Endothelial cell (in vitro differentiated cells): ENCODE data around the gene TLX1. TPM values are rescaled to one million over a fixed set of nuclear protein-coding genes. Genes with fewer than 3 reads are reported as not detected.

Experiments
- DNase-seq: peaks from one replicate; pipeline ENCODE4 v3.0.0; 2021; ENCODE audit warnings: low spot score
- H3K27ac Mint-ChIP-seq: one replicate; pipeline ENCODE4 v1.8.0; 2021; ENCODE audit warnings: mixed read lengths, inconsistent platforms; ENCODE audit not compliant: unreplicated experiment
- H3K27me3 Mint-ChIP-seq: one replicate; pipeline ENCODE4 v1.8.0; 2021; ENCODE audit warnings: mild to moderate bottlenecking, moderate library complexity, mixed read lengths, inconsistent platforms; ENCODE audit not compliant: unreplicated experiment
- H3K36me3 Mint-ChIP-seq: one replicate; pipeline ENCODE4 v1.8.0; 2021; ENCODE audit warnings: mild to moderate bottlenecking, low read depth, mixed read lengths, inconsistent platforms; ENCODE audit not compliant: unreplicated experiment
- H3K4me1 Mint-ChIP-seq: one replicate; pipeline ENCODE4 v1.8.0; 2021; ENCODE audit warnings: mild to moderate bottlenecking, mixed read lengths, inconsistent platforms; ENCODE audit not compliant: unreplicated experiment
- H3K4me3 Mint-ChIP-seq: one replicate; pipeline ENCODE4 v1.8.0; 2021; ENCODE audit warnings: mild to moderate bottlenecking, mixed read lengths, inconsistent platforms; ENCODE audit not compliant: unreplicated experiment
- H3K9me3 Mint-ChIP-seq: one replicate; pipeline ENCODE4 v1.8.0; 2021; ENCODE audit warnings: mixed read lengths, inconsistent platforms; ENCODE audit not compliant: unreplicated experiment
- CTCF ChIP-seq: fragments of 200-600 bp; sonication (generic); IDR thresholded peaks from one replicate; pipeline ENCODE4 v1.5.0; 2021; ENCODE audit warnings: antibody characterized with exemption; ENCODE audit not compliant: unreplicated experiment
- total RNA-seq: library from RNA; stranded (reverse); fragmentation: NEBNext Ultra II Directional; extraction: Animal tissue kit (Norgen Biotek cat#: 25700); gene quantifications from one replicate; pipeline ENCODE4 v1.2.1, GENCODE V29; 2021; ENCODE audit not compliant: unreplicated experiment

The TLX1 gene
- total RNA-seq, 1 donor from 2014 or later: 31.0 TPM

- peaks cover 11% of the 10 kb centered on the region for H3K27me3 Mint-ChIP-seq
- no peak for TF ChIP-seq CTCF
- peaks cover 24% of the 10 kb centered on the region for H3K4me1 Mint-ChIP-seq
These were observed 12.2 kb downstream of the TLX1 start for GRCh38 chr10:101143345-101143630.

DNA sequence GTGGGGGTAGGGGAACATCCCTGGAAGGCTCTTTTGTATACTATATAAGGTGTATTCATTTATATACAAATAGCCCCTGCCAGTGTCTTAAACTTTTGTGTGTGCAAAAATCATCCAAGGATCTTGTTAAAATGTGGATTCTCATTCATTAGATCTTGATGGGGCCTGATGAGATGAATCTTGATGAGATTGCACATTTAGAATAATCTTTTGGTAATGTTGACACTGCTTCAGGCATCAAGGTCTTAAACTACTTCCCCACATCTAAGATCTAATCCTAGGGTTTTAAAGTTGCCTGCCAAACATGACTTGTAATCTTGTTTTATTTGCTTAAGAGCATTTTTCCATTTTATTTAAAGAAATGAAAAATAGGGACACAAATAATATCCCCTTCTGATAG lies 13.0 kb downstream of the TLX1 start:
- DNase-seq: no peak
- no peak overlapping the region for H3K4me3 Mint-ChIP-seq
- TF ChIP-seq CTCF: no peak
- peaks cover 18% of the 10 kb centered on the region for H3K4me1 Mint-ChIP-seq
- H3K27ac Mint-ChIP-seq: no peak overlapping the region
- peaks cover 14% of the 10 kb centered on the region for H3K27me3 Mint-ChIP-seq
- no peaks in the 10 kb centered on the region for H3K9me3 Mint-ChIP-seq
- H3K36me3 Mint-ChIP-seq: no peaks in the 10 kb centered on the region

More at GRCh38 chr10:101143345-101143630, 12.2 kb downstream of the TLX1 start:
- H3K9me3 Mint-ChIP-seq: no peaks in the 10 kb centered on the region
- no peak overlapping the region for H3K4me3 Mint-ChIP-seq
- H3K36me3 Mint-ChIP-seq: peaks cover 3% of the 10 kb centered on the region
- no peak for DNase-seq
- no peak overlapping the region for H3K27ac Mint-ChIP-seq

DNA sequence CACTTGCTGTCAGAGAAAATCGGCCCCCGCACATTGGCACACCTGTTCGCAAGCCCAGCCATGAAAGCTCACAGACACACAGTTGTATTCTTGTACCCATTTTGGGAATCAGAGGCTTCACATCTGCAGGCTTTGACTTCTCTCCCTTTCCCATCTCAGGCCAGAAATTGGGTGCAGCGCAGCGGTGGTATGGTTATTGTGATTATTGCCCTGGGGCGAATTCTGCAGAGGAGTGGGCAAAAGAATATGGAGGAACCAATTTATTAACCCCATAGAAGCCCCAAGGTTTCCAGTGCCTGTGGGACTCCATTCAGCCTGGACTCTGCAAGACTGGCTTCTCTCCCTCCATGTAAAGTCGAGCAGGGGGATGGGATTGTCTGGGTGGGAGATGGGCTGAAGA lies 14.0 kb downstream of the TLX1 start:
- H3K4me1 Mint-ChIP-seq: peaks cover 9% of the 10 kb centered on the region
- peaks cover 16% of the 10 kb centered on the region for H3K27me3 Mint-ChIP-seq
- TF ChIP-seq CTCF: no peak
- H3K27ac Mint-ChIP-seq: no peak overlapping the region
- no peak for DNase-seq
- no peaks in the 10 kb centered on the region for H3K9me3 Mint-ChIP-seq
- H3K4me3 Mint-ChIP-seq: no peak overlapping the region
- no peaks in the 10 kb centered on the region for H3K36me3 Mint-ChIP-seq

DNA sequence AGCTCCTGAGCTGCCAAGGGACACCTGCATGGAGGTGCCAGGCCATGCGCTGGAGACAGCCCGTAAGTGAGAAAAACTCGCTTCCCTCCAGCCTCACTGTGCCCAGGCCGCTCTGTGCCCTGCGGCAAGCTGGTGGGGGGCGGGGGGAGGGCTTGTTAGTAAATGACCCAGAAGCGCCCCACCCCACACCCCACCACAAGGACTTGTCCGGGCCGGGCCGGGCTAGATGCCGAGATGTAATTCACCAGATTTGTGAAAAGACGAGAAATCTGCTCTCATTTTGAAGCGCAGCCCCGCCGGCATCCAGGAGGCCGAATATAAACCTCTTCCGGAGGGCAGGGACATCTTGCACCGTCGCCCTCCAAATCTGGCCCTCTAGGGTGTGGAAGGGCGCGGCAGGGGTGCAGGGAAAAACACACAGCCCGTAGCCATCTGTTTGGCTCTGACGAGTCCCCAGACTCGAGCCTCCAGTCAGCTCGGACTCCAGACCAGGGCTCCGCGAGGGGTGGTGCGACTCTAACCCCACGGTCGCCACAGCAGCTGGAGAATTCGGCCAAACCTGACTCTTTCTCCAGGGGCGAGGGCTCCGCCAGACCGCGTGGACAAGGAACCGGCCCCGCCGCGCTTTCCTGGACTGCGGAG lies 14.8 kb downstream of the TLX1 start:
- H3K36me3 Mint-ChIP-seq: no peaks in the 10 kb centered on the region

More for the DNA sequence above, 14.8 kb downstream of the TLX1 start:
- H3K9me3 Mint-ChIP-seq: no peaks in the 10 kb centered on the region
- H3K4me1 Mint-ChIP-seq: peaks cover 9% of the 10 kb centered on the region
- no peak for TF ChIP-seq CTCF
- H3K27me3 Mint-ChIP-seq: peaks cover 16% of the 10 kb centered on the region
- H3K27ac Mint-ChIP-seq: no peak overlapping the region
- no peak for DNase-seq
- no peak overlapping the region for H3K4me3 Mint-ChIP-seq
